HG03378 (cell line): ENCODE results near the gene AGAP1.

Source experiments
- ATAC-seq: cut with Tn5 transposase; IDR thresholded peaks from one replicate; pipeline ENCODE4 v1.9.1; 2021; ENCODE audit warnings: mild to moderate bottlenecking, moderate library complexity; ENCODE audit not compliant: unreplicated experiment

AGAP1 gene

GRCh38 chr2:235952714-235953113, 458.9 kb downstream of the AGAP1 start:
- ATAC-seq = no peak

GRCh38 chr2:235954281-235954680, 460.4 kb downstream of the AGAP1 start:
- ATAC-seq = no peak

GRCh38 chr2:235954888-235955480, 461.1 kb downstream of the AGAP1 start:
- ATAC-seq = no peak

DNA sequence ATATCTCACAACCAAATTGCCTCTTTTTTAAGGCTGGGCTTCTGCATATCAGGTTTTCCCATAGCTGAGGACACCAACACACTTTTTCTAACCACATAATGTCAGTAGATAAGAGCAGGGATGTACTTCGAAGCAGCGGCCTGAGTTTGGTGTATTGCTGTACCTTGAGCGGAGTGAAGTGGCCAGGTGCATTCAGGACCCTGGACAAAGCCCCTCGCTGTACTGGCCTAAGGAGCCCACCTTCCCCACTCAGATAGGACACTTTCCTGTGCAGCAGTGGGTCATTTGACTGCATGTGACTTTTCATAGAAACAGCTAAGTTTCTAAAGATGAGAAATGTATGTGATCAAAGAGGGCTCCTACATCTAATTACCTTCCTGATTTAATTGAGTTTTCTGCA, 461.8 kb downstream of the AGAP1 start:
- no peak for ATAC-seq

GRCh38 chr2:235956281-235956970, 462.6 kb downstream of the AGAP1 start:
- no peak for ATAC-seq

GRCh38 chr2:235957251-235957650, 463.4 kb downstream of the AGAP1 start:
- no peak for ATAC-seq

DNA sequence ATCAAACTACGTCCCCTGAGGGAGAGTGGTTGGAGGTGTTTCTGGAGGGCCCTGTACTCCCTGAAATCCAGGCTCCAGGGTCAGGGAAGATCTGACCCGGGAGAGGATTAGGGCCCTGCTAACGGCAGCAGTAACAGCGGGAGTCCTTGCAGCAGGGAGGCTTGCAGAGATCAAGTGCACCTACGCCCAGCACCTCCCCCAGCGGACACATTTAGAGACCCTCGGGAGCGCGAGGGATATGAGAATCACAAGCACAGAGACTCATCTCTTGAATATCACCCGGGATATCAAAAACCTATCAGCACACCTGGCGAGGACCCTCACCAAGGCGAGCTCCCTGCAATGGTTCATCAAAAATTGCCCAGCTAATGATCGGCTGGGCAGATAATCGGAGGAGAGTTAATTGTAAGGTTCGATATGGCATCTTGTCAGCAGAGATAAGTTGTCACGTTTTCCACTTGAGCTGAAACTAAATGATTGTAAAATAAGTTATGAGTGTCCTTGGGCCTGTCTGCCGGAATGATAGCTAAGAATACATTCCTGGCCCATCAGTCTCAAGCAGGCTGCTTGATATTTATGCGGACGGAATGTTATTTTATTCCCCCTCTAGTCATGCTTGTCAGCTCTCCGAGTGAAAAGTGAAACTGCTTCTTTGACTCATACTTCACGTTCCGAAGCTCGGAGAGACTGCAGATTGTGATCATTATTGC, 464.5 kb downstream of the AGAP1 start:
- ATAC-seq = no peak

DNA sequence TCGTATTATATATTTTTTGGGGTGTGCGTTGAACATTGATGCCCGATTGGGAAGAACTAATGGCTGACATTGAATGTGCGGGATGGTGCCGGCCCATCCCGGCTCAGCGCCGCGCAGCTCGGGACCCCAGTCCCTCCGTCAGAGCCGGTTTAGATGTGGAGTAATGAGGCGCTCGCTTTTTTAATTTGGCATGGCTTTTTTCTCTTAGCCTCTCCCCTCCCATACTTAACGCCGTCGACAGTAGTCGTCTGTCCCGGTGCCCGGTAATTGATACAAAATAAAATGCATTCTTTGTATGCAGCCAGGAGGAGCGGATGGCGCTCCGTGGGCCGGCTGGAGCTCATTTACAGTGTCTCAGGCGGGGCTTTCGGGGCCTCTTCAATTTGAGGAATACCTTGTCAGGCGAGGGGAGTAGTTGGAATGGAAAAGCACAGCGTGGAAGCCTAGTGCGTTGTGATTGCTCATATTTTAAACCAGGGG, 465.1 kb downstream of the AGAP1 start:
- ATAC-seq = no peak

- no peak for ATAC-seq
These were observed 466.3 kb downstream of the AGAP1 start for GRCh38 chr2:235960011-235960715.

- ATAC-seq = no peak
These were observed 467.1 kb downstream of the AGAP1 start for GRCh38 chr2:235960716-235961640.

- no peak for ATAC-seq
These were observed 467.9 kb downstream of the AGAP1 start for GRCh38 chr2:235961711-235962110.

GRCh38 chr2:235963853-235964577, 470.2 kb downstream of the AGAP1 start:
- no peak for ATAC-seq

DNA sequence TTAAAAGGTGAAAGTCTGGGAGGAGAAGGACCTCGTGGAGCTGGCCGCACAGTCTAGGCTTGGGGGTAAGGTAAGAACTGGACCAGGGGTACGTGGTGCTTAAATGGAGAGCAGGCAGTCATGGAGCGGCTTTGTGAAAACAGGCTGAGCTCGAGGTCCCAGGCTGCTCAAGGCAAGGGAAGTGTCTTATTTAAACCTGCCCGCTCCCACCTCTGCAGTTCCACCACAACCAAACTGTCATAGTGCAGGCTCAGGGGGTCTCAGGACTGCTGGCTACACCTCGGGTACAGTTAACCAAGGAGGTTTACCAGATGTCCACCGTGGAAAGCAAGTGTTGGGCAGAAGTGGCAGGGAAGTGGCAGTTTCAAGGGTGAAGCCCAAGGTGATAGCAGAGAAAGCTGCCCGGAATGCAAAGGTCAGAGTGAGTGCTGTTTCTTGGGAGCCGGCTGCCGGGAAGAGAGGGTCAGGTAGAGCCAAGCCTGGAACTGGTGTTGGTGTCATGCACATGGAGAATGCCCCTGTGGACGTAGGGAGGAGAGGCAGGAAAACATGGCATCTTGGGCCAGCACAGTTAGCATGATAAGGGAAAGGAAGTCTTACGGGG, 471.0 kb downstream of the AGAP1 start:
- no peak for ATAC-seq

DNA sequence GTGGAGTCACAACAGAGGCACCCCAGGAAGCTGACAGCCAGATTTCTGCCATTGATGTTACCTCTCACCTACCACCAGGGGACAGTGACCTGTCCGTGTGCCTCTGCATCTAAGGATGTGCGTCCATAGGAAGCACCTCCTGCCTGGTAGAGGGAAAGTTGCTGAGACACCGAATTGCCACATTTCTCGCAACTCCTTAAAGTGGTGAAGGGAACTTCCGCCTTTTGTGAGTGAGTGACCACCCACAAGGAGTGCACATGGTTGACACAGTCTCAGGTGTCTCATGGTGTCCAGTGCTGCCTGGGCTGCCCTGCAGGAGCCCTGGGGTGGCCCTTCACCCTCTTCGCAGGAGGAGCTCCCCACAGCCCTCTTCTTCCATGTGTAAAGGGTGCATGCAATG, 472.6 kb downstream of the AGAP1 start:
- ATAC-seq = no peak

- ATAC-seq = no peak
These were observed 473.3 kb downstream of the AGAP1 start for GRCh38 chr2:235966932-235967757.

DNA sequence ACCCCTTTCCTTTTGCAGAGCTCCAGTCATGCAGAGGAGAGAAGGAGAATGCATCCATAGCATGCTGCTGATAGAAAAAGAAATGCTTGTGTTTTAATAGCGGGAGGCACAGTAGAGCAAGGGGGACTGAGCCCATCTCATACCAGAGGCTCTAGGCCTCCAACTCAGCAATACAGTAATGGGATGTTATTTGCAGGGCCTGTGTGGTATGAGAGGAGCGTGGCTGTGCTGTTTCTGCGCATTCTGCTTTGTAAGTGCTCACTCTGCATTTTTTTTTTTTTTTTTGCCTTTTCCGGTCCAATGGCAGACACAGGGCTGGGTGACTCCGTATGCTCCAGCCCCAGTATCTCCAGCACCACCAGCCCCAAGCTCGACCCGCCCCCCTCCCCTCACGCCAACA, 474.3 kb downstream of the AGAP1 start:
- ATAC-seq = no peak

GRCh38 chr2:235968616-235969324, 474.9 kb downstream of the AGAP1 start:
- no peak for ATAC-seq
